LNCaP clone FGC (cell line): ENCODE data around the gene RADIL.

Experiments
- DNase-seq: peaks from one replicate; pipeline ENCODE4 v3.0.0-alpha.2; 2011; ENCODE audit warnings: low read depth
- H3K4me3 ChIP-seq: 2 replicates; pipeline ENCODE4 v1.5.1; 2011; ENCODE audit warnings: mild to moderate bottlenecking, low read depth, low read length, control low read depth
- CTCF ChIP-seq: IDR thresholded peaks from 2 replicates; pipeline ENCODE4 v1.5.1; 2012; ENCODE audit warnings: mild to moderate bottlenecking; ENCODE audit not compliant: control insufficient read depth, insufficient read depth; ENCODE audit errors: extremely low read depth

RADIL gene

GRCh38 chr7:4861227-4861626, 22.3 kb downstream of the RADIL start:
- DNase-seq: no peak
- H3K4me3 ChIP-seq: no peak overlapping the region
- TF ChIP-seq CTCF: no peak

DNA sequence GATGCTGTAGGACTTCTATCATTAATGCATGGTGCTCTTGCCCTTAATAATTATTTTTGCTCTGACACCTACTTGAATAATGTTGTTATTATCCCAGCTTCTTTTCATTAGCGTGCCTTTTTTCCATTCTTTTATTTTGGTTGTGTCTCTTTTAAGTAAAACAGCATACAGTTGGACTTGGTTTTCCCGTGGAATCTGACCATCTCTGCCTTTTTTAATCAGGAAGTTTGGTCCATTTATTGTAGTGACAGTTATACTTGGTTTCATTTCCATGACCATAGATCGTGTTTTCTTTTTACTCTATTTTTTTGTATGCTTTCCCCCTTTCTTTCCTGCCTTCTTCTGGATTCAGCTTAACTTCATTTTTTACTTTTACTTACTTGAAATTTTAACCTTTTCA, 26.3 kb downstream of the RADIL start:
- no peak overlapping the region for H3K4me3 ChIP-seq
- no peak for DNase-seq
- no peak for TF ChIP-seq CTCF

GRCh38 chr7:4856336-4857057, 27.0 kb downstream of the RADIL start:
- H3K4me3 ChIP-seq: no peak overlapping the region
- DNase-seq: no peak

GRCh38 chr7:4854916-4855315, 28.6 kb downstream of the RADIL start:
- TF ChIP-seq CTCF: no peak
- no peak overlapping the region for H3K4me3 ChIP-seq
- DNase-seq: no peak

More at GRCh38 chr7:4856336-4857057, 27.0 kb downstream of the RADIL start:
- no peak for TF ChIP-seq CTCF

GRCh38 chr7:4851459-4852422, 31.8 kb downstream of the RADIL start:
- no peak for TF ChIP-seq CTCF
- no peak overlapping the region for H3K4me3 ChIP-seq
- DNase-seq: no peak

DNA sequence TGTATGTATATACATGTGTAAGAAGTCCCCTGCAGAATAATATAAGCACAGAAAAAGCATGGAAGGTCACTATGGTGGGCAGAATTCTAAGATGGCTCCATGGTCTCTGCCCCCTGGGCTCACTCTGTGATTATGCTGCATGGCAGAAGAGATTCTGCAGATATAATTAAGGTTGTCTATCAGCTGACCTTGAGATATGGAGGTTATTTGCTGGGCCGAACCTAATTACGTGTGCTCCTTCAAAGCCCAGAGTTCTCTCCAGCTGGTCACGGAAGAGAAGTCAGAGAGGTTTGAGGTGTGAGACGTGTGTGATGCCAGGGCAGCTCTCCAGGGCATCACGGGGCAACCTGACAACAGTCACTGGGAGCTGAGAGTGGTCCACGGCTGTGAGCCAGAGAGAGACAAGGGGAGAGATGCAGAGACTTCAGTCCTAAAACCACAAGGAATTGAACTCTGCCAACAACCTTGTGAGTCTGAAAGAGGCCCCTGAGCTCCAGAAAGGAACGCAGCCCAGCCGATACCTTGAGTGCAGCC, 33.2 kb downstream of the RADIL start:
- H3K4me3 ChIP-seq: no peak overlapping the region
- no peak for DNase-seq
- TF ChIP-seq CTCF: no peak
